ENCODE data around the gene S1PR2.
"Not testable (repeated sequence)": the region's sequence is repeated elsewhere in the genome, so short reads cannot be mapped to it uniquely, and the experiment has no call there.

The S1PR2 gene

DNA sequence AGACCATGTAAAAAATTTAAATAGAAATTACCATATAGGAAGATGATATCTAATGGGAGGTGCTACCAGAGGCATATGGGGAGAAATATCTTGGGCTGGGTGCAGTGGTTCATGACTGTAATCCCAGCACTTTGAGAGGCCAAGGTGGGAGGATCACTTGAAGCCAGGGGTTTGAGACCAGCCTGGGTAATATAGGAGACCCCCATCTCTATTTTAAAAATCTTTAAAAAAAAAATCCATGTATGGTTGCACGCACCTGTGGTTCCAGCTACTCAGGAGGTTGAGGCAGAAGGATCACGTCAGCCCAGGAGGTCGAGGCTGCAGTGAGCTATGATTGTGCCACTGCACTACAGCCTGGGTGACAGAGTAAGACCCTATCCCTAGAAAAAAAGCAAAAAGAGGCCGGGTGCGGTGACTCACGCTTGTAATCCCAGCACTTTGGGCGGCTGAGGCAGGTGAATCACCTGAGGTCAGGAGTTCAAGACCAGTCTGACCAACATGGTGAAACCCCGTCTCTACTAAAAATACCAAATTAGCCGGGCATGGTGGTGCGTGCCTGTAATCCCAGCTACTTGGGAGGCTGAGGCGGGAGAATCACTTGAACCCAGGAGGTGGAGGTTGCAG is 10.8 kb upstream of the S1PR2 start:
- not testable (repeated sequence) for H3K9me3 Mint-ChIP-seq; H3K27ac Mint-ChIP-seq; H3K4me3 Mint-ChIP-seq; DNase-seq (ENCODE audit: low spot score); H3K27me3 Mint-ChIP-seq (ENCODE audit: low read depth); H3K36me3 Mint-ChIP-seq (ENCODE audit: low read depth); H3K4me1 Mint-ChIP-seq (ENCODE audit: low read depth)

DNA sequence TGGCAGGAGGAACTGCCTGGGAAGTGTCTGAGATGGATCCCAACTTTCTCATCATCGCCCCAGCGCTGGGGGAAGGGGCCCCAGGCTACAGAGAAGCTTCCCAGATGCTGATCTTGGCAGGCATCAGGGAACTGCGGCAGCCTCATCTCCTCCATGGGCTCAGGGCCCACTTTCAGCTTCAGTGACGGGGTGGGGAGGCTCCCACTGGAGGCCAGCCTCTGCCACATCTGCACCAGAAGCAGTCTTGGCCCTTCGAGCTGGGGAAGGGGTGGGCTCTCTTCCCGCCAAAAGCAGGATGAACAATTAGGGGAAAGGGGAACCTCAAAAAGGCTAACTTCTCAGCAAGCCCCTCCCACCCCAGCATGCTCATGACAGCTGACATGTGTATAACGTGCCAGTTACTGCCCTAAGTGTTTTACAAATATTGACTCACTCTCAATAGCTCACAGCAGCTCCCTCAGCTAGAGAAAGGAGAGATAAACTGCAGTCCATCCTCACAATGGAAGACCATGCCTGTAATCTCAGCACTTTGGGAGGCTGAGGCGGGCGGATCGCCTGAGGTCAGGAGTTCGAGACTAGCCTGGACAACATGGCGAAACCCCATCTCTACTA is 7.1 kb upstream of the S1PR2 start:
- Mint-ChIP-seq H3K27ac (peak overlapping the region; percentile 15), H3K27me3 (ENCODE audit: low read depth) (no peaks in the 10 kb centered on the region), H3K4me1 (ENCODE audit: low read depth) (peaks cover 19% of the 10 kb centered on the region), H3K36me3 (ENCODE audit: low read depth) (peaks cover 3% of the 10 kb centered on the region), H3K9me3 (no peaks in the 10 kb centered on the region), H3K4me3 (peak overlapping the region; percentile 29)
- DNase-seq (ENCODE audit: low spot score), result no peak

DNA sequence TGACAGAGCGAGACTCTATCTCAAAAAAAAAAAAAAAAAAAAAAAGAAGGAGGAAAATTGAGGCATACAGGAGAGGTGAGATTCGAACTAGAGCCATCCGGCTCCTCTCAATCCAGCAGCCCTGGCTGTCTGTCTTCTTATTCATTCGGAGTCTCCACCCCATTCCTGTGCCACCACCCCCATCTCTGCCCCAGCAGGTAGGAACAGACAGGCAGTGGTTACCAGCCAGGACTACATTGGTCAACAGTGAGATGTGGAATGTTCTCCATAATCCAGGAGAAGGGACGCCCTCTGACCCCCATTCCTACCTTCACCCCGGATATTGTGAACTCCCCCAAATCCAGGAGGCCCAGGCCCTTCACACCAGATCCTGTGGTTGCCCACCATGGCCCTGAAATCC is 6.6 kb upstream of the S1PR2 start:
- Mint-ChIP-seq H3K27ac (no peak overlapping the region), H3K27me3 (ENCODE audit: low read depth) (no peaks in the 10 kb centered on the region), H3K4me3 (peak overlapping the region; percentile 29)

GRCh38 chr19:10235409-10235808 is 4.3 kb upstream of the S1PR2 start:
- H3K27me3 Mint-ChIP-seq (ENCODE audit: low read depth); H3K4me3 Mint-ChIP-seq; DNase-seq (ENCODE audit: low spot score); H3K9me3 Mint-ChIP-seq; H3K36me3 Mint-ChIP-seq (ENCODE audit: low read depth): not testable (repeated sequence)
- peak overlapping the region; percentile 94 for H3K27ac Mint-ChIP-seq
- H3K4me1 Mint-ChIP-seq (ENCODE audit: low read depth), result peaks cover 19% of the 10 kb centered on the region

More for the DNA sequence above, 6.6 kb upstream of the S1PR2 start:
- H3K9me3 Mint-ChIP-seq, result no peaks in the 10 kb centered on the region
- peaks cover 19% of the 10 kb centered on the region for H3K4me1 Mint-ChIP-seq (ENCODE audit: low read depth)
- H3K36me3 Mint-ChIP-seq (ENCODE audit: low read depth), result peaks cover 3% of the 10 kb centered on the region
- DNase-seq (ENCODE audit: low spot score), result no peak

GRCh38 chr19:10235003-10235402 is 3.9 kb upstream of the S1PR2 start:
- DNase-seq (ENCODE audit: low spot score), result no peak
- no peaks in the 10 kb centered on the region for H3K9me3 Mint-ChIP-seq
- H3K36me3 Mint-ChIP-seq (ENCODE audit: low read depth), result peaks cover 3% of the 10 kb centered on the region
- H3K4me1 Mint-ChIP-seq (ENCODE audit: low read depth), result peaks cover 19% of the 10 kb centered on the region
- no peaks in the 10 kb centered on the region for H3K27me3 Mint-ChIP-seq (ENCODE audit: low read depth)
- peak overlapping the region; percentile 18 for H3K4me3 Mint-ChIP-seq
- H3K27ac Mint-ChIP-seq, result peak overlapping the region; percentile 94

DNA sequence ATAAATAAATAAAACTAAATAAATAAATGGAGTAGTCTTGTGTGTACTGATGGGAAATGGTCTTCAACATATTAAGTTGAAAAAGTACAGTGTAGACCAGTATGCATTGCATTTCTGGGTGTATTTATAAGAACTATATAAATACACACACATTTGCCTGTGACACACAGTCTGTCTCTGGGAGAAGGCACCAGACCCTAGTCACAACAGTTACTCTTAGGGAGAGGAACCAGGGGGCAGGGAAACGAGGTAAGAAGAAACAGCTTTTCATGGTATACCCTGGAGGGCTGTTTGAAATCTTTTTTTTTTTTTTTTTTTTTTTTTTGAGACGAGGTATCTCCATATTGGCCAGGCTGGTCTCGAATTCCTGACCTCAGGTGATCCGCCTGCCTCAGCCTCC is 2.8 kb upstream of the S1PR2 start:
- Mint-ChIP-seq H3K9me3 (no peaks in the 10 kb centered on the region), H3K27me3 (ENCODE audit: low read depth) (no peaks in the 10 kb centered on the region), H3K4me3 (no peak overlapping the region), H3K4me1 (ENCODE audit: low read depth) (peaks cover 28% of the 10 kb centered on the region), H3K36me3 (ENCODE audit: low read depth) (peaks cover 3% of the 10 kb centered on the region), H3K27ac (no peak overlapping the region)
- DNase-seq (ENCODE audit: low spot score), result no peak

DNA sequence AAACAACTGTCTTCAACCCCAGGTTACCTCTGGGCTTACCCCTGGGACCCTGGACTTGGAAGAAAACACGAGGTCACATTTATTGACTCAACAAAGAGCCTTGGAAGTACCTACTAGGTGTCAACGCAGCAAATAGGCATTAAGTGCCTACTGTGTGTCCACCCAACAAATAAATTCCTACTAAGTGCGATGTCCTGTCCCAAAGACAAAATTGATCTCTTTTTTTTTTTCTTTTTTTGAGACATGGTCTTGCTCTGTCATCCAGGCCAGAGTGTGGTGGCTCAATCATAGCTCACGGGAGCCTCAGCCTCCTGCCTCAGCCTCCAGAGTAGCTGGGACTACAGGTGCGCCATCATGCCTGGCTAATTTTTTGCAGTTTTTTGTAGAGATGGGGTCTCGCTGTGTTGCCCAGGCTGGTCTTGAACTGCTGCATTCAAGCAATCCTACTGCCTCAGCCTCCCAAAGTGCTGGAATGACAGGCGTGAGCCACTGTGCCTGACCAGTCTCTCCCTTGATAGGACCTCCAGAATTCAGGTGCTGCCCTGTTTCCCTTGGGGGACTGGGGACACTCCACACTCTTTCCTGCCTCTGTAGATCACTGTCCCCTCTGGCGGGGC is 589 bp upstream of the S1PR2 start:
- Mint-ChIP-seq H3K36me3 (ENCODE audit: low read depth) (peaks cover 3% of the 10 kb centered on the region), H3K27ac (peak overlapping the region; percentile 45), H3K9me3 (no peaks in the 10 kb centered on the region), H3K27me3 (ENCODE audit: low read depth) (no peaks in the 10 kb centered on the region), H3K4me3 (peak overlapping the region; percentile 72), H3K4me1 (ENCODE audit: low read depth) (peaks cover 27% of the 10 kb centered on the region)
- DNase-seq (ENCODE audit: low spot score), result no peak

DNA sequence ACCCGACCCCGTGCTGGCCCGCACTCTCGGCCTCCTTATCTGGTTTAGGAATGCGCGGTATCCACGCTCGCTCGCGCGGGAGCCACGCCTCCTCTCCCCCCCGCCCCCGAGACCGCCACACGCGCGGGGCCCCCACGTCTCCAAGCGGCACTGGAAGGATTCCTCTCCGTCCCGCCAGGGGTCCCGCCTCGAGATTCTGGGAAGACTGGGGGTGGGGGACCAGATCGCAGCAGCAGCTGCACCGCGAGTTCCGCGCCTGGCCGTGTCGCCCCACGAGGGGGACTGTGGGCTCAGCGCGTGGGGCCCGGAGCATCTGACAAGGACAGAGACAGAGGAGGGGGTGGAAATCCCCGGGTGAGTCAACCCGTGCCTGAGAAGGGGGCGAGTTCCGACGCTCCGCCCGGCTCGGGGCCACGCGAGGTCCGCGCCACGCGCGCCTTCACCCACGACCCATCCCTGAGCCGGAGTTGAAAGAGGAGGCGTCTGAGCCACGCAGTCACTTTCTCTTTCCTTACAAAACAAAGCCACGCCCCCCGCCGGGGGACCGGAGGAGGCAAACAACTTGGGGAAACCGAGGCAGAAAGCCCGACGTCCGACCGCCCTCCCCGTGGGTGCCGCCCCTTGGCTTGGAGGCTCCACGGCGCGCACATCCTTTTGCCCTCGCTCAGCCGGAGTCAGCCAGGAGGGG is 814 bp downstream of the S1PR2 start:
- Mint-ChIP-seq H3K9me3 (no peaks in the 10 kb centered on the region), H3K27me3 (ENCODE audit: low read depth) (no peaks in the 10 kb centered on the region), H3K27ac (peak overlapping the region; percentile 68), H3K36me3 (ENCODE audit: low read depth) (no peaks in the 10 kb centered on the region), H3K4me3 (peak overlapping the region; percentile 85), H3K4me1 (ENCODE audit: low read depth) (peaks cover 18% of the 10 kb centered on the region)
- DNase-seq (ENCODE audit: low spot score), result peak; percentile 50

- Mint-ChIP-seq H3K4me3 (peak overlapping the region; percentile 60), H3K4me1 (ENCODE audit: low read depth) (peaks cover 13% of the 10 kb centered on the region), H3K27ac (peak overlapping the region; percentile 38), H3K9me3 (no peaks in the 10 kb centered on the region), H3K27me3 (ENCODE audit: low read depth) (no peaks in the 10 kb centered on the region), H3K36me3 (ENCODE audit: low read depth) (peaks cover 3% of the 10 kb centered on the region)
- DNase-seq (ENCODE audit: low spot score), result peak; percentile 15
Measured at GRCh38 chr19:10228920-10229319, 2.2 kb downstream of the S1PR2 start.

DNA sequence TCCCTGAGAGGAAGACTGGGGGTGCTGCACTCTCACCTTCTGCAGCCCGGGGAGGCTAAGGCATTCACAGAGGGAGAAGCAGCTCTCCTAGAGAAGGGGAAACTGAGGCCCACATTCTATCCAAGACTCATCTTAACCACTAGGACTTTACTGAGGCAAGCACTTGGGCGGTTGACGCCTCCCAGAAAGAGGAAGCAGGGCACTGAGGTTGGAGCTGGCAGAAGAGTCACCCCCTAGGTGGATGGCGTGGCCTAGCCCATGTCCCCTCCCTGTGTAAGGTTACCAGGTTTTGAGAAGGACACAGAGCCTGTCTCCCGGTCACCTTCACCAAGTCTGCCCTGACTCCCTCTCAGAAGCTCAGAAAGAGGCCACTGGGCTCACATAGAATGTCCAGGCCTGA is 2.7 kb downstream of the S1PR2 start:
- Mint-ChIP-seq H3K9me3 (no peaks in the 10 kb centered on the region), H3K4me3 (no peak overlapping the region), H3K36me3 (ENCODE audit: low read depth) (peaks cover 4% of the 10 kb centered on the region), H3K4me1 (ENCODE audit: low read depth) (peaks cover 13% of the 10 kb centered on the region), H3K27me3 (ENCODE audit: low read depth) (no peaks in the 10 kb centered on the region), H3K27ac (no peak overlapping the region)
- no peak for DNase-seq (ENCODE audit: low spot score)

GRCh38 chr19:10227026-10227971 is 3.8 kb downstream of the S1PR2 start:
- DNase-seq (ENCODE audit: low spot score), result no peak
- H3K4me3 Mint-ChIP-seq, result no peak overlapping the region
- H3K4me1 Mint-ChIP-seq (ENCODE audit: low read depth), result peaks cover 15% of the 10 kb centered on the region
- no peaks in the 10 kb centered on the region for H3K27me3 Mint-ChIP-seq (ENCODE audit: low read depth)
- no peak overlapping the region for H3K27ac Mint-ChIP-seq
- H3K36me3 Mint-ChIP-seq (ENCODE audit: low read depth), result peaks cover 7% of the 10 kb centered on the region
- H3K9me3 Mint-ChIP-seq, result no peaks in the 10 kb centered on the region

DNA sequence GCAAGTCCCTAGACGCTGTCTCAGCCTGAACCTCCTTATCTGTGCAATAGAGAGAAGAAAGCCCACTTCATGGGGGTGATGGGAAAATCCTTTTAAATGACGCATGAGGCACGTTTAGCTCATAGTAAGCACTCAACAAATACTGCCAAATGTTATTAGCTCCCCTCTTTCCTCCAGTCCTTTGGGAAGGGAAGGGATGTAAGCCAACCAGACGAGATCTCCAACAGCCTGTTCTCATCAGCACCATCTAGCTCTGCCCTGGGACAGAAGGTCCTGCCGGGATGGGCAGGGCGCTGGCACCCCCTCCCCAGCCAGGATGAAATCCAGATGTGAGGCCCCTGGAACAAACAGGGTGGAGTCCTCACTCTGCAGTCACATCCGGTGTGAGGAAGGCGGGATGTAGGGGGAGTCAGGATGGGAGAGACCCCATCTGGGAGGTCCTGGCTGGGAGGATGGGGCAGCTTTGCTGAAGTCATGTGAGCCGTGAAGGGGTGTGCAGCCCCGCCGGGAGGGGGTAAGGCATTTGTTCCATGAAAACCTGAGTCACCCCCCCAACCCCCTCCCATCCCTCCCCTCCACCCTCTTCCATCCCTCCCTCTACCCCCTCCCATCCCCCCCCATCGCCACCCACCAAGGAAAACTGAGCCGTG is 4.6 kb downstream of the S1PR2 start:
- H3K36me3 Mint-ChIP-seq (ENCODE audit: low read depth), result peaks cover 7% of the 10 kb centered on the region
- no peaks in the 10 kb centered on the region for H3K27me3 Mint-ChIP-seq (ENCODE audit: low read depth)
- no peaks in the 10 kb centered on the region for H3K9me3 Mint-ChIP-seq
- H3K4me3 Mint-ChIP-seq, result no peak overlapping the region
- DNase-seq (ENCODE audit: low spot score), result no peak
- H3K27ac Mint-ChIP-seq, result no peak overlapping the region
- peaks cover 15% of the 10 kb centered on the region for H3K4me1 Mint-ChIP-seq (ENCODE audit: low read depth)

DNA sequence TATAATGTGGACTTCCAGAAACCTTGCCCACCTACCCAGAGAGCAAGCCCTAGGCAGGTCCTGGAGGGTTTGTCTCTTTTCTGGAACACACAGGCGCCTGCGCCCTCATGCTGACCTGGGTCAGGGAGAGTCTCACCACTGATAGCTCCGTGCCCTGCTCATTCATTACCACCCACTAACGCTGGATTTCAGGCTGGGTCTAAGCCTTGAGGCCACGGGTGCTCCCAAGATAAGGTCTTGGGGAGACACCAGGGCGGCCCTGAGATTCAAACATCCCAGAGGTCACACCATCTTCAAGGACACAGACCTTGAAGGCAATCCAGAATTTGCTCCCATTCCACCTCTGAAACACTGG is 5.1 kb downstream of the S1PR2 start:
- Mint-ChIP-seq H3K9me3 (no peaks in the 10 kb centered on the region), H3K4me1 (ENCODE audit: low read depth) (peaks cover 15% of the 10 kb centered on the region), H3K4me3 (no peak overlapping the region), H3K27me3 (ENCODE audit: low read depth) (no peaks in the 10 kb centered on the region), H3K36me3 (ENCODE audit: low read depth) (peaks cover 7% of the 10 kb centered on the region), H3K27ac (no peak overlapping the region)
- no peak for DNase-seq (ENCODE audit: low spot score)
